NCI-H2196 (cell line): ENCODE measurements around the gene TRAF7.

Source experiments
- DNase-seq: peaks from one replicate; lab custom pipeline; 2025; ENCODE audit not compliant: unreplicated experiment; lab: John Stamatoyannopoulos, UW

Gene TRAF7

DNA sequence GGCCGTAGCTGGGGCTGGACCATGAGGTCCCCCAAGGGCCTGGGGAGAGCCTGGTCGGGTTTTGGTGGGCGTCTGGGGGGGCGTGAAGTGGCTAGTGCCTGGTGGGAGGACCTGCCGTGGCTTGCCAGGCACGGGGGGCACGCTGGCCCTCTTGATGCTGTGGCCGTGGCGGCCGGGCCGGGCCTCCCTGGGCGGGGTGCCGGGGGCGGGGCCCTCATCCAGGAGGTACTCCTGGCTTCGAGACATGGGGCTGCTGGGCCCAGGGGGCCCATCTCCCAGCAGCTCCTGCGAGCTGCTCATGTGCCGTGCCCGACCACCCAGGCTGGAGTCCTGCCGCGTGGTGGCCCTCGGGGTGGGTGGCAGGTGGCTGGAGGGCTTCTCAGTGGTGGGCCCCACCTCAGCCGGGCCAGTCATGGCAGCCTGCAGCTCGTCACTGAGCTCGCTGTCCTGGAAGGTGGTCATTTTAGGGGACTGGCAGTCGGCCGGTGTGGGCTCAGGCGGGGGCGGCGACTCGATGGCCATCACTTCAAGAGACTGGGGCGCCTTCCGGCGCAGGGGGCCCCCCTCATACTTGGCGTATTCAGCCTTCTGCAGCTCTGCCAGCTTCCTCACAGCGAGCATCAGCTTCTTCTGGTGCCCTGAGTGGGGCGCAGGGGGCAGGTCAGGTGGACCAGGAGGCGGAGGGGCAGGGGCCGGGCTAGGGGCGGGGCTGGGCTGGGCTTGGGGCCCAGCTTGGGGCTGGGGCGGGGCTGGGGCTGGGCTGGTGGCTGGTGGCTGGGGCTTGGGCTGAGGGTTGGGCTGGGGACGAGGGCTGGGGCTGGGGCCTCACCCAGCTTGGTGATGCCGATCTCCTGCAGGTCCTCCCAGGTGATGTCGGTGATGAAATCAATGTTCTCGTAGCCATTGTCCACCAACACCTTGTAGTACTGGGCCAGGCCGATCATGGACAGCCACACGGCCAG is 25.7 kb downstream of the TRAF7 start:
- DNase-seq: no peak

DNA sequence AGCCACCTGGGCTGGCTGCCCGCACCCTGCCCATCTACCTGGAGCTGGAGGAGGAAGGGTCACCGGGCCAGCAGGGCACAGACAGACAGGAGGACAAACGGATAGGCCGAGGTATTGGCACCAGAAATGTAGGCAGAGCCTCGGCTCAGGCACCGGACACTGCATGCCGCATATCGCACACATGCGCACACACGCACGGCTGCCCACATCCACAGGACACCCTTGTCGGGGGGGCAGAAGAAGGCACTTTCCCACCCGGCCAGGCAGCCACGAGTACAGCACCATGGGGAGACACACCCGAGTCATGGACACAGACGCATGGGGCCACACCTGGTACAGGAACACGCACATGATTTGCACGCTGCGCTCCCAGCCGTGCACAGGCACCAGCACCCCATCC is 26.4 kb downstream of the TRAF7 start:
- DNase-seq: no peak

DNA sequence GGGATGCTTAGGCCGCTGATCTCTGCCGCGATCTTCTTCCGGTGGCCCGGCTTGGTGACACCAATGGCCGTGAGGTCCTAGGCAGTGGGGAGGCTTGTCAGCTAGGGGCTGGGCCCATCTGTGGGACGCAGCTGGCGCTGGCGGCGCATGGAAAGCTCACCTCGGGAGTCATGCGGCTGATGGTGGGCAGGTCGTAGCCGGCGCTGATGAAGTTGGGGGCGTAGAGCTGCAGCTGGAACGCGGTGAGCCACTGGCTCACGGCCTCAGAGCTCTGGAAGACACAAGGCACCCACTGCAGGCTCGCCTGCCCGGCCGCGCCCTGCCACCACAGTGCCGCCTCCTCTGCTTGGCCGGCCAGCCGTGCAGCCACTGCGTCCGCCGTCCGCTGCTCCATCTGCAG is 28.1 kb downstream of the TRAF7 start:
- no peak for DNase-seq

DNA sequence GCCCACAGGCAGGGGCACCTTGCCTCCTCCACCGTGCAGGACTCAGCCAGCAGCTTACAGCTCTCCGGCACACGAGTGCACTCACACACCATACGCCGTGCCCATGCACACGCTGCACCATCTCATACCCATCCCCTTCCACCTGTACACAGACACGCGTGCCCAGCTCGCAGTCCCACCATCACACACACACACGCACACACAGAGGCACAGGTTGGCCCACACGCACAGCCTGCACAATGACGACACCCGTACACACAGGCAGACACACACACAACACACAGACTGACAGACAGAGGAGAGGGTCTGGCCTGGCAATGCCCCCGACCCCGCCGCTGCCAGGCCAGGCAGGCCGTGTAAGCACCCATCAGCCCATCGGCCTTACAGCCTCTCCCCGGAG is 28.8 kb downstream of the TRAF7 start:
- DNase-seq: no peak

DNA sequence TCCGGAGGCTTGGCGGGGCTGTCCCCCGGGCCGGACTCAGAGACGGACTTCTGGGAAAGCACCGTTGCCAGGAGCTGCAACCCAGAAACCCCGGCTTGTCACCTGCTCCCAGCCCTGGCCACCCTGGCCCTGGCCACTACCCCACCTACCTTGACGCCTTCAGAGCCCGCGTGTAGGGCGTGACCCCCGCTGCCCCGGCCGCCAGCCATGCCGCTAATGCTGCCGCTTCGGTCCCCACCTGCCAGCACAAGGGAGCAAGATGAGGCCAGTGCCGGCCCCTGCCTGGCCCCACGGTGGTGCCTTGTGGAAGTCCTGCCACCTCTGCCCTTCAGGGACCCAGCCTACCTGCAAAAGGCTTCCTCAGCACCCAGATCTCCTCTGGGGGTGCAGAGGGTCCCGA is 29.4 kb downstream of the TRAF7 start:
- DNase-seq: no peak

DNA sequence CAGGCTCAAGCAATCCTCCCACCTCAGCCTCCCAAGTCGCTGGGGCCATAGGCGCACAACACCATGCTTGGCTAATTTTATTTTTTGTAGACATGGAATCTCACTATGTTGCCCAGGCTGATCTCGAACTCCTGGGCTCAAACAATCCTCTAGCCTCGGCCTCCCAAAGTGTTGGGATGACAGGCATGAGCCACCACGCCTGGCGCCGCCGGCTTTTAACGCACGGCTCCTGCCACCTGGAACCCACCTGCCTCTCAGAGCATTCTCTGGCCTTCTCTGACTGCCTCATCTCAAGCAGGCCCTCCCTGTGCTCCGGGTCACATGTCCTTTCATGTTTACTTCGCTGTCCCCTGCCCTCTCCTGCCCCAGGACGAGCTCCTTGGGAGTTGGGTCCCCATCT is 30.5 kb downstream of the TRAF7 start:
- DNase-seq: no peak

DNA sequence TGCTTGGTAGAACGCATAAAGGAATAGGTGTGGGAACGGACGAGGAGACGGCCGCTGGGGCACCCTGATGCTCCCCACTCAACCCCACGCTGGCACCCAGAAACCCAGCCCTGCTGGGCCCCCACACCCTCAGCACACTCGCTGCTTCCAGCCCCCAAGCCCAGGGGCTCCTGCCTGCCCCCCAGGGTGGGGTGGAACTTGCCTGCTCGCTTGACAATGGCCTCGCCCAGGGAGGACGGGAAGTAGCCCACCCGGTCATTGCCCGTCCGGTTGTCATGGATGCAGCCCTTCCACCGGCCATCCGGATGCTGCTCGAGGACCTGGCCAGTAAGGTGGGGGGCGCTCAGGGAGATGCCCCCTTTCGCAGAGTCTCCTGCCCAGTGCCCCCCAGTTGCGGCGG is 30.9 kb downstream of the TRAF7 start:
- no peak for DNase-seq

DNA sequence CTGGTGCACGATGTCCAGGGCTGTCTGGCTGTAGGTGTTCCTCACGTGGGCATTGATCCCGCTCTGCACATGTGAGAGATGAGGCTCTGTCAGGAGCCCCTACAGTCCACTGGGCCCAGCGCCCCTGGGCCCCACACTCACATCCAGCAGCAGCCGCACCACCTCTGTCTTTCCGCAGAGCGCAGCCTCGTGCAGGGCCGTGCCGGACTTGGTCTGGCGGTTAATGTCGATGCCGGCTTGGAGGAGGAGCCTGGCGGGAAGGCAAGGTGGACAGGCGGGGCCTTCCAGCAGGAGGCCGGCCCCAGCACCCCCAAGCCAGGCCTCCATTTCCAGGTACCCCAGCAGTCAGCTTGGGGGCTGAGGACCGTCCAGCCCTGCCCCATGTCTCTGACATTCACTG is 31.6 kb downstream of the TRAF7 start:
- DNase-seq: no peak

DNA sequence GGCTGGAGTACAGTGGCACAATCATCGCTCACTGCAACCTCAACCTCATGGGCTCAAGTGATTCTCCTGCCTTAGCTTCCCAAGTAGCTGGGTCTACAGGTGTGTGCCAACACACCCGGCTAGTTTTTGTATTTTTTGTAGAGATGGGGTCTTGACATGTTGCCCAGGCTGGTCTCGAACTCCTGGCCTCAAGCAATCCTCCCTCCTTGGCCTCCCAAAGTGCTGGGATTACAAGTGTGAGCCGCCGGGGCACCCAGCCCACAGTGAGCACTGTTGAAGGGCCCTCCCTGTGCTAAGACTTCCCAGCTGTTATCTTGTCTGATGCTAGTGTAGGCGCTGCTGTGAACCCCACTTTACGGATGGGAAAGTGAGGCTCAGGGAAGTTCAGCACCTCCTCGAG is 32.8 kb downstream of the TRAF7 start:
- DNase-seq: no peak

DNA sequence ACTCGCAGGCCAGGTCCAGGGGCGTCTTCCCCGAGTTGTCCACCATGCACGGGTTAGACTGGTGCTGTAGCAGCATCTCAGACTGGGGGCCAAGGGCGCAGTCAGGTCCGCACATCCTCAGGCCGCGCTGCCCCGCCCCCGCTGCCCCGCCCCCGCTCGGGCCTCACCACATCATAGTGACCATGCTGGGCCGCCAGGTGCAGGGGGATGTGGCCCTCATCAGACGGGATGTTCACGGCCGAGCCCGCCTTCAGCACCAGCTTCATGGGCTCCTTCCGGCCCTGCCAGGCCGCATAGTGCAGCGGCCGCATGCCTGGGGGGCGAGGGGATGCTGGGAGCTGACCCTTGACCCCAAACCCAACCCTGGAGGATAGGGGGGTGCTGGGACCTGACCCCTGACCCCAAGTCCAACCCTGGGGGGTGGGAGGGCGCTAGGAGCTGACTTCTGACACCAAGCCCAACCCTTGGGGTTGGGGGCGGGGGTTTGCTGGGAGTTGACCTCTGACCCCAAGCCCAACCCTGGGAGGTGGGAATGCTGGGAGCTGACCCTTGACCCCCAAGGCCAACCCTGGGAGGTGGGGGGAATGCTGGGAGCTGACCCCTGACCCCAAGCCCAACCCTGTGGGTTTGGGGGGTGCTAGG is 33.8 kb downstream of the TRAF7 start:
- DNase-seq: no peak

DNA sequence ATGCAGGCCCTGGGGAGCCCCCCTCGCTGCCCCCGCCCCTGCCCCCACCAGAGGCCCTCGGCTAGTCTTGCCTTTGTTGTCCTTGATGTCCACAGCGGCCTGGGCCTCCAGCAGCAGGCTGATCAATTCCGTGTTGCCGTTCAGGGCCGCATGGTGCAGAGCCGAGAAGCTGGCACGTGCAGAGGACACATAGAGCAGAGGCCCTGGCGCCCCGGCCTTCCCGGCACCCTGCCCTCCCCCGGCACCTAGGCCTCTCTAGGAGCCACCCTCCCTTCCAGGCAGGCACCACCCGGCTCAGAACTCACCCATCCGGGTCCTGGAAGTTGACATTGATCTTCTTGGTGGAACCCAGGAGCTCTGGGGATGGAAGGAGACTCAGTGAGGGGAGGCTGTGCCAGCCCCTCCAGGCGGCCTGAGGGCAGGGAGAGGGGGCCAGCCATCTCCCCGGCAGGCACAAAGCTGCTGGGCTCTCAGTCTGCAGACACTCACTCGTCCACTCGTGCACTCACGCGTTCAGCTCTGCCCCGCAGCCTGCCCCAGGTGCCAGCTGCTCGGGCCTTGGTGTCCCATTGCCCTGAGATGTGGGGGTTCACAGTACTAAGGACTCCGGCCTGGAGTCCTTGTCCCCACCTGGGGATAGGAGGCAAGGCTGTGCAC is 34.5 kb downstream of the TRAF7 start:
- no peak for DNase-seq

DNA sequence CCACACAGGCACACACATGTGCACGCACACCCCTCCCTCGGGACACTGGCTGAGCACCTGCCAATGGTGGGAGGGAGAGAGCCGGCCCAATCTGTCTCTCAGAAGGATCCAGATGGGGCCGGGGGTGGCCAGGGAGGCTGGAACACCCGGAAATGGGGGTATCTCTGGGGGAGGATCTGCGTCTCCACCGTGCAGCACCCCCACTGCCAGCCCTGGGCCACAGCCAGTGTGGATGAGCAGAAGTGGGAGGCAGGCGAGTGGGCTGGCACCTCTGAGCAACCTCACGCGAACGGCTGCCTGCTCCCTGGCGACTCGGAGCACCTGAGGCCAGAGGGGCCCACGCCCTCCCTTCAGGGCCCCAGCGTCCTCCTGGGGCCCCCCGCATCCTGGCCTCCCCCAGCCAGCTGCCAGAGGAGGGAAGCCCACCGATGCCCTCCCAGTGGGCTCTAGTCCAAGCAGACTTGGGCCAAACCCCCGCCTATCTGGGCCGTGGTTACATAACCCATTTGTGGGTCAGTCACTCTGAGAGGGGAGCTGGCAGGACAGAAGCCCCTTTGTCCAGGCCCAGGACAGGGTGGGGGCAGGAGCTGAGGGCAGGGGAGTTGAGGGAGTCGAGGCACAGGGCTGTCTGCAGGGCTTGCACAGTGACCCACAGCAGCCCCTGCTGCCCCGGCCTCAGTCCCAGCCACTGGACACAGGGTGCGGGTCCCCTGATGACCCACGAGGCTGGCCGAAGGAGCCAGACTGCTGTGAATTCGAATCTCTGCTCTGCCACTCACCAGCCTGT is 35.3 kb downstream of the TRAF7 start:
- DNase-seq: no peak

DNA sequence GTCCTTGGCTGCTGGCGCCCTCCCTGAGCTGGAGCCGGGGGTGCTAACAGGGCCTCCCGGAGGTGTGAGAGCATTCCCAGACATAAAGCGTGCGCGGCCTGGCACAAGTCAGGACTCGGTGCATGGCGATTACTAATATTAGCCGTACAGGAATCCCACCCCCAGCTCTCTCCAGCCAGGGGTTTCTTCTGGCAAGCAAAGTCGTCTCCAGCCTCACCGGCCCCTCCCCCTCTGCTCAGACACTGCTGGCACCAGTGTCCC is 35.8 kb downstream of the TRAF7 start:
- no peak for DNase-seq

DNA sequence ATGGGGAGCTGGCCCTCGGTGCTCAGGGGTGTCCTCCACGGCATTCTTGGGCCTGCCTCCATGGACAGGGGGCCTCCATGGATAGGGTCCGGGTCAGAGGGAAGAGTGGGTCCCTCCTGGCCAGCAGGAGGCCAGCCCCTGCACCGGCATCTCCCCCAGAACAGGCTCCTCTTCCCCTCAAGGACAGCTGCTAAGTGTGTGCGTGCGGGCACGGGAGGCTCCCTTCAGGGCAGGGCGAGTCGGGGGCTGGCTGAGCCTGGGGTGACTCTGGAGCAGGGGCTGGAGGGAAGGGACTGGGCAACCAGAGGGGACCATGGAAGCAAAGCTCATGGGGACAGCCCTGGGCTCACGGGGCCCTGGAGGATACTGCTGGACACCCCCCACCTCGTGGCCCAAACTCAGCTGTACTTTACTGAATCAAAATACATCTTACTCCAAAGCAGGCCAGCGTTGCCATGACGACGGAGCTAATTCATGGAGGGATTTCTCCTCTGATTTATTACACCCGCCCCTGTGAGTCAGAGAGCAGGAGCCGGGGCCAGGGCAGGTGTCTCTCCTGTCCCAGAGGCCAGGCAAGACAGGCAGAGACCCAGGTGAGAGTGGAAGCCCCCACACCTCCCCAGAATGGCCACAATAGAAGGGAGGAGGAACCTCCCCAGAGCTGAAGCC is 38.7 kb downstream of the TRAF7 start:
- peak; percentile 11 for DNase-seq

DNA sequence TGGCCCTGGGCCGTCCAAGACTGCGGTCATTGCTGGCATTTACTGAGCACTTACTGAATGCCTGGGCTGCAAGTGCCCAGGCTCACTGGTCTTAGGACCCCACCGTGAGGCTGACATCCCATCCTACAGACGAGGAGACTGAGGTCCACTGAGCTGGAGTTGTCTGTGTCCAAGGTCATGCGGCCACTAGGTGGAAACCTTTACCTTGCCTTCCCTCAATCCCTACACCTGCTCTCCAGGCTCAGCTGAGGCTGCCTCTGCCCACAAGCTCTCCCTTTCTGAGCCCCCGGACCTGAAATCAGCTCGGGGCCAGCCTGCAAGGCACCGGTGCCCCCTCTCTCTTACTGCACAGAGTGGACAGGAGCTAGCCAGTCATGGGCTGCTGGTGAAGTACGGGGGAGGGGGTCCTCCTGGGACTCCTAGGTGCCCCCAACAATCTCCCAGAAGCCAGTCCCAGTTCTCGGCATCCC is 39.3 kb downstream of the TRAF7 start:
- DNase-seq: peak; percentile 59

DNA sequence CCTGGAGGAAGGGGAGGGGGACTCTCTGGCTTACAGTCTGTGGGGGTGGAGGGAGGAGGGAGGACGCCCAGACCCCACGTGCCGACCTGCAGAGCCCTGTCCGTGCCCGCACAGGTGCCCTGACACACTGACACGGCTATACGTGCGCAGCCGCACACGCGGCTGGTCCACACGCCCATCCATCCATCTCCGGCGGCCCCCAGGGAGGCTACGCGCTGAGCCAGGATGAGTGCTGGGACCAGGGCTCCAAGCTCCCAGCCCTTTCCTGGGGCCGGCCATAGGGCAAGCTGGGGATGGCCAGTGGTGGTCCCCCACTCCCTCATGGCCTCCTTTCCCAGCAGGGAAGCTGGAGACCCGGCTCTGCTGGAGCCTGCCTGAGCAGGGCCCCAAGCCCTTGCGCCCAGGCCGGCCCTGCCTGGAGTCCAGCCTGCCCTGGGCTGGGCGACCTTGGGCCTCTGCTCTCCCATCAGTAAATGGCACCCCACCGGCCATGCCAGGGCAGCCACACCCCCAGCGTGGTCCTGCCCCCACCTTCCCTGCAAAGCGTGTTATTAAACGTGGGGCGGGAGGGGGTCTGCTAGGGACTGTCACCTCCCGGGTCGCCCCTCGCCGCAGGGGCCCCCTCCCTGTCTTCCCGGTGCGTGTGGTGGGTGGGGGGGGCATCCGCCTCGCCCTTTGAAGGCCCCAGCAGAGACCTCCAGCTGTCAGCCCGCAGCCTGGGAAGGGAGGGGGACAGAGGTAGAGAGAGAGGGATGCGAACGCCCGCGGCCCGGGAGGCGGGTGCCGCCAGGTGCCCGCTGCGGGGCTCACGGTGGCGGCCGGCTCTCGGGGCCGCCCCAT is 40.0 kb downstream of the TRAF7 start:
- no peak for DNase-seq

DNA sequence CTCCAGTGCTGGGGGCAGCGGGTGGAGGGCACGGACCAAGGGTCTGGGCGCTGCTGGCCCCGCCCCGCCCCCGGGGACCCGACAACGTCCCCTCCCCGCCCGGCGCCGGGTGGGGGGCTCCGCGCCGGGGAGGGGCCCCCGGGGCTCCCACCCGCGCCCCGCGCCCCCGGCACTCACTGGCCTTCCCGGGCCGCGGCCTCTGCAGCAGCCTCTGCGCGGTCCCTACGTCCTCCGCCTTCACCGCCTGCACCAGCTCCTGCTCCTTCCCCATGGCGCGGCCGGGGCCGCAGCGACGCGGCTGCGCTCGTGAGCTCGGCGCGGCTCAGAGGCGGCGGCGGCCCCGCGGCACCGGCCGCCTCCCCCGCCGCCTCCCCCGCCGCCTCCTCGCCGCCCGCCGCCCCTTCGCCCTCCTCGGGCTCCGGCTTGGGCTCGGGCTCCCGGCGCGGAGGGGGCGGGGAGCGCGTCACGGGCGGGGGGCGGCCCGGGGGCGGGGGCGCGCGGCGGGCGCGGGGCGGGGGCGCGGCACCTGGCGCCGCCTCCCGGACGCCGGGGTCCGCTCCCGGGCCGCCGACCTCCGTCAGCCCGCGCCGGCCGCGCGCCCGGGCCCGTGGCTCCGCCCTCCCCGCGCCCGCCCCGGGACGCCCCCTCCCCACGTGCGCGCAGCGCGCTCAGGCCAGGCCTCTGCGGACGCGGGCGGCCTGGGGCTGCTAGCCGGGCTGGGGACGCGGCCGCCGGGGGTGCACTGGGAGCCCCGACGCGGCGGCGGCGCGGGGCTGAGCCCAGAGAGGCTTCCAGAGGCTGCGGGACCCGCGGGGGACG is 40.8 kb downstream of the TRAF7 start, which contains the start of gene CASKIN1:
Gene CASKIN1, minus strand, starts transcription at position 444 of the 819 bp plus-strand sequence. Its CDS starts 173 bp downstream, at position 271.
- DNase-seq: peak; percentile 37

DNA sequence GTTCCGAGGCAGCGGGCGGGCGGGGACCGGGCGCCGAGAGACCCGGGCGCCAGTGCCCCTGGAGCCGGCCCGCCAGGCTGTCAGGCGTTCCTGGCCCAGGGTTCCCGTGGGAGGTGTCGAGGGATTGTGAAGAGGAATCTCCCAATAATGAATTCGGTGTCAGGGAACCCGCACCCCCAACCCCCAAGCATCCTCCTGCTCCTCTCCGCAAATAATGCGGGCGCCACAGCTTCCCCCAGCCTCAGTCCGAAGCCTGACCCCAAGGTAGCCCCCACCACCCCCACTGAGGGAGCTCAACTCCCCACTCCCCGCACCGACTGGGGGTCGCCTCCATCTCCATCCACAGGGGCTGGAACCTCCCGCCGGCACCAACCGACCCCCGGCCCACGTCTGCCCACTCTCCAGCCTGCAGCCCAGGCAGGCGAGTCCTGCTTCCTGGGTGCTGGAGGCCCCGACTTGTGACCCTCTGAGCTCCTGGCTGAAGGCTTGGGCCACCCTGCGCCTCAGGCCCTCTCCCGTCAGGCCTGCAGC is 41.5 kb downstream of the TRAF7 start:
- no peak for DNase-seq

DNA sequence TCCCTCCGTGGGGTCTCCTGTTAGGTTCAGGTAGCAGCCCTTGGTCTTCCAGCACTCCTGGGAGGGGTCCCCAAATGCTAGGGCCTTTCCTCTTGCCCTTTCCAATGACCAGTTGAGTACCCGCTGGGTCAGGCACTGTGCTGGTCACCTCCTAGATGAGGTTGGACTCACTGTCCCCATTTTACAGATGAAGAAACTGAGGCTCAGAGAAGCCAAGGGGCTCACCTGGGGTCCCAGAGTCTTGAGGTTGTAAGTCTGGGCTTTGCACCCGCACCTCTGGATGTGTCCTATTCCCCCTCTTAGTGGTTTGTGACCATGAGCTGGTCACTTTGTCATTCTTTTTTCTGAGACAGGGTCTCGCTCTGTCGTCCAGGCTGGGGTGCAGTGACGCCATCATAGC is 42.2 kb downstream of the TRAF7 start:
- no peak for DNase-seq
